ENCODE results near the gene GRAMD1A.
"Not testable (repeated sequence)": the region's sequence is repeated elsewhere in the genome, so short reads cannot be mapped to it uniquely, and the experiment has no call there.

DNA sequence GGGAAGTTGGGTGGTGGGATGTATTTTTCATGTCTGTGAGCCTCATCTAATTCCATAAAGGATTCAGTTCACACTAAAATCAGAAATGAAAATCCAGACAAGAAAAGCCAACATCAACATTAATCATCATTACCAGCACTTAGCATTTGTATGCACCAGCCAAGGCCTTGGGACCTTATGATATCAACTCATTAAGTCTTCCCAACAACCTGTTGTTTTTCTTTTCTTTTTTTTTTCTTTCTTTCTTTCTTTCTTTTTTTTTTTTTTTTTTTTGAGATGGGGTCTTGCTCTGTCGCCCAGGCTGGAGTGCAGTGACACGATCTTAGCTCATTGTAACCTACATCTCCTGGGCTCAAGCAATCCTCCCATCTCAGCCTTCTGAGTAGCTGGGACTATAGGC, 50.5 kb downstream of the GRAMD1A start:
- TF ChIP-seq CTCF, POLR2A (IDR thresholded peaks at IDR 0.05): not testable (repeated sequence)

All from Peyer's patch (tissue), 4 donors.